Measurements from ENCODE around the gene TMEM184A. TPM values are rescaled to one million over a fixed set of nuclear protein-coding genes. Genes with fewer than 3 reads are reported as not detected.

TMEM184A gene
- total RNA-seq, 1 experiment from 2014 or later = 21.4 TPM

GRCh38 chr7:1544896-1545416, 11.0 kb downstream of the TMEM184A start:
- no TSS peak for BruUV-seq (replicated peaks)
- Histone ChIP-seq H3K9me2 (ENCODE audit: insufficient read depth) (no peaks in the 10 kb centered on the region), H3F3A (ENCODE audit: insufficient read depth, low read depth) (peaks cover 47% of the 10 kb centered on the region), H3K4me1 (replicated peaks; ENCODE audit: insufficient read depth) (no peaks in the 10 kb centered on the region), H3K27me3 (ENCODE audit: insufficient read depth, low read depth) (no peaks in the 10 kb centered on the region), H2AFZ (no peak overlapping the region), H3K4me2 (no peak overlapping the region), H3K36me3 (ENCODE audit: low read depth) (no peaks in the 10 kb centered on the region), H3K9me3 (ENCODE audit: insufficient read depth, low read depth) (no peaks in the 10 kb centered on the region), H3K4me3 (no peak overlapping the region), H4K20me1 (ENCODE audit: insufficient read depth) (peaks cover 44% of the 10 kb centered on the region), H3K27ac (no peak overlapping the region), H3K79me2 (ENCODE audit: low read depth) (0 out of 2 replicates have a peak, but pooled peaks cover 4% of the 10 kb centered on the region)
- CTCF ChIA-PET = no interaction called here
- no peak for DNase-seq
- TF ChIP-seq CTCF (conservative IDR thresholded peaks at IDR 0.05) (no peak), EZH2 (IDR thresholded peaks at IDR 0.05; ENCODE audit: low read depth) (no peak)
- POLR2A ChIA-PET (ENCODE audit: unreplicated experiment) = no interaction called here
- intact Hi-C loops (cut with micrococcal nuclease; ENCODE audit: unreplicated experiment) = no loop called here

GRCh38 chr7:1544178-1544895, 11.7 kb downstream of the TMEM184A start:
- DNase-seq = no peak
- no peaks in the 10 kb centered on the region for H3K9me3 ChIP-seq (ENCODE audit: insufficient read depth, low read depth)
- CTCF ChIA-PET = interaction anchor here (0.6 kb wide), 1 partner anchor 353 kb away, joined by 7 read pairs; no protein-coding TSS in a partner anchor
- no peaks in the 10 kb centered on the region for H3K4me1 ChIP-seq (replicated peaks; ENCODE audit: insufficient read depth)
- no peak overlapping the region for H3K27ac ChIP-seq
- POLR2A ChIA-PET (ENCODE audit: unreplicated experiment) = no interaction called here
- H2AFZ ChIP-seq = no peak overlapping the region
- intact Hi-C loops (cut with micrococcal nuclease; ENCODE audit: unreplicated experiment) = no loop called here
- H3K27me3 ChIP-seq (ENCODE audit: insufficient read depth, low read depth) = no peaks in the 10 kb centered on the region
- no peaks in the 10 kb centered on the region for H3K9me2 ChIP-seq (ENCODE audit: insufficient read depth)
- H3K4me3 ChIP-seq = no peak overlapping the region
- H3K79me2 ChIP-seq (ENCODE audit: low read depth) = peaks cover 10% of the 10 kb centered on the region; the same call in 1 of the 2 replicates
- H3K36me3 ChIP-seq (ENCODE audit: low read depth) = no peaks in the 10 kb centered on the region
- TF ChIP-seq CTCF (conservative IDR thresholded peaks at IDR 0.05) = no peak
- TF ChIP-seq EZH2 (IDR thresholded peaks at IDR 0.05; ENCODE audit: low read depth) = no peak
- peaks cover 50% of the 10 kb centered on the region for H4K20me1 ChIP-seq (ENCODE audit: insufficient read depth)
- H3F3A ChIP-seq (ENCODE audit: insufficient read depth, low read depth) = peaks cover 47% of the 10 kb centered on the region
- BruUV-seq (replicated peaks) = no TSS peak
- no peak overlapping the region for H3K4me2 ChIP-seq

- DNase-seq = no peak
- Histone ChIP-seq H2AFZ (no peak overlapping the region), H3K4me1 (replicated peaks; ENCODE audit: insufficient read depth) (no peaks in the 10 kb centered on the region), H3K36me3 (ENCODE audit: low read depth) (no peaks in the 10 kb centered on the region), H3K27me3 (ENCODE audit: insufficient read depth, low read depth) (no peaks in the 10 kb centered on the region), H3K4me3 (no peak overlapping the region), H3K9me2 (ENCODE audit: insufficient read depth) (no peaks in the 10 kb centered on the region), H3K4me2 (no peak overlapping the region), H3K27ac (no peak overlapping the region), H3K79me2 (ENCODE audit: low read depth) (peaks cover 15% of the 10 kb centered on the region), H4K20me1 (ENCODE audit: insufficient read depth) (peaks cover 55% of the 10 kb centered on the region), H3F3A (ENCODE audit: insufficient read depth, low read depth) (peaks cover 47% of the 10 kb centered on the region), H3K9me3 (ENCODE audit: insufficient read depth, low read depth) (no peaks in the 10 kb centered on the region)
- intact Hi-C loops (cut with micrococcal nuclease; ENCODE audit: unreplicated experiment) = no loop called here
- ChIA-PET CTCF (interaction anchor here (0.6 kb wide), 1 partner anchor 352 kb away, joined by 7 read pairs; no protein-coding TSS in a partner anchor), POLR2A (ENCODE audit: unreplicated experiment) (no interaction called here)
- BruUV-seq (replicated peaks) = no TSS peak
- TF ChIP-seq EZH2 (IDR thresholded peaks at IDR 0.05; ENCODE audit: low read depth) (no peak), CTCF (conservative IDR thresholded peaks at IDR 0.05) (no peak)
Observed at GRCh38 chr7:1543826-1544177, 12.2 kb downstream of the TMEM184A start.

Measured in PC-9 (cell line).